GM12878 (cell line): Measurements from ENCODE around the gene SHROOM2. TPM values are rescaled to one million over a fixed set of nuclear protein-coding genes. Genes with fewer than 3 reads are reported as not detected.
A peak's percentile ranks its signal among the peaks of the same experiment; 100 is the strongest.

Experiments used
- ATAC-seq: fragments of 200-7000 bp; cut with Tn5 transposase; 3 replicates; pipeline ENCODE4 v1.9.1; 2020; ENCODE audit warnings: mild to moderate bottlenecking, moderate library complexity
- BruUV-seq: library from RNA; stranded (reverse); fragments of 400-500 nt; replicated peaks from 2 replicates; lab custom pipeline; 2021; lab: Mats Ljungman, UMichigan
- CTCF ChIA-PET: fragments of 300-600 bp; sonication (Branson Sonifier 250); formaldehyde crosslinking; extraction: SDS; loops from one replicate; lab custom pipeline; 2021; ENCODE audit warnings: inconsistent platforms; lab: Yijun Ruan, JAX
- POLR2A ChIA-PET: fragments of 350-600 bp; formaldehyde crosslinking; extraction: SDS; loops from one replicate; lab custom pipeline; 2021; ENCODE audit warnings: inconsistent platforms; lab: Charles Lee
- RAD21 ChIA-PET: fragments of 300-600 bp; sonication (Branson Sonifier 250); formaldehyde crosslinking; loops from one replicate; lab custom pipeline; 2023; ENCODE audit warnings: antibody characterized with exemption; ENCODE audit not compliant: unreplicated experiment; lab: Charles Lee
- SMC1A ChIA-PET: fragments of 300-600 bp; sonication (Branson Sonifier 250); formaldehyde crosslinking; loops from one replicate; lab custom pipeline; 2023; ENCODE audit not compliant: unreplicated experiment, uncharacterized antibody; lab: Charles Lee
- DNase-seq: peaks from one replicate; pipeline ENCODE4 v3.0.0-alpha.2; 2011; ENCODE audit warnings: low read depth, low spot score
- FAIRE-seq: peaks from 3 replicates; lab custom pipeline; 2011; peaks lifted over from hg19 to GRCh38; lab: Jason Lieb, UNC
- H2AFZ ChIP-seq: 2 replicates; pipeline ENCODE4 v1.6.0; 2011; ENCODE audit warnings: low read depth, low read length, control low read depth; ENCODE audit not compliant: control insufficient read depth
- H3K27ac ChIP-seq: 2 replicates; pipeline ENCODE4 v1.5.1; 2011; ENCODE audit warnings: control low read depth; ENCODE audit not compliant: control insufficient read depth, insufficient read depth
- H3K27me3 ChIP-seq, 2 experiments: replicated peaks in 1 of 2; 2 replicates each; pipeline versions ENCODE4 v1.6.0 to v1.6.1; 2011; ENCODE audit warnings: low read length in 1 of 2; ENCODE audit not compliant: control insufficient read depth in 2 of 2, insufficient read depth in 2 of 2
- H3K36me3 ChIP-seq, 2 experiments: 2 replicates each; pipeline ENCODE4 v1.5.1; 2011; ENCODE audit warnings: low read length in 1 of 2; ENCODE audit not compliant: control insufficient read depth in 2 of 2, insufficient read depth in 2 of 2
- H3K4me1 ChIP-seq: 2 replicates; pipeline ENCODE4 v1.6.1; 2011; ENCODE audit warnings: mild to moderate bottlenecking, low read length, moderate library complexity, mixed read lengths; ENCODE audit not compliant: control insufficient read depth, insufficient read depth
- H3K4me2 ChIP-seq: 2 replicates; pipeline ENCODE4 v1.6.0; 2011; ENCODE audit warnings: control low read depth; ENCODE audit not compliant: control insufficient read depth, insufficient read depth
- H3K4me3 ChIP-seq: fragments of 200-600 bp; sonication (generic); 2 replicates; pipeline ENCODE4 v1.5.1; 2016
- H3K79me2 ChIP-seq: 2 replicates; pipeline ENCODE4 v1.6.0; 2011; ENCODE audit warnings: low read length; ENCODE audit not compliant: control insufficient read depth, insufficient read depth
- H3K9ac ChIP-seq: 2 replicates; pipeline ENCODE4 v1.8.0; 2011; ENCODE audit warnings: low read length, control low read depth, mixed read lengths; ENCODE audit not compliant: control insufficient read depth, insufficient read depth
- H3K9me3 ChIP-seq: replicated peaks from 3 replicates; pipeline ENCODE4 v1.5.1; 2011; ENCODE audit warnings: mild to moderate bottlenecking, low read length; ENCODE audit not compliant: control insufficient read depth, insufficient read depth
- H4K20me1 ChIP-seq: 2 replicates; pipeline ENCODE4 v1.6.0; 2011; ENCODE audit not compliant: control insufficient read depth, insufficient read depth
- ASH2L ChIP-seq: fragments of 300-600, 200-600 bp; sonication (generic); IDR thresholded peaks from 2 replicates; pipeline ENCODE4 v1.6.1; 2017; ENCODE audit warnings: low read depth, mild to moderate bottlenecking, borderline replicate concordance
- ATF7 ChIP-seq: fragments of 450-650 bp; IDR thresholded peaks from 2 replicates; pipeline ENCODE4 v1.6.1; 2016; ENCODE audit warnings: low read depth, mild to moderate bottlenecking
- BHLHE40 ChIP-seq, 2 experiments: fragments of 450-650 bp in 1 of 2; IDR thresholded peaks; 2 replicates each; pipeline ENCODE4 v1.6.1; 2011 to 2017; ENCODE audit warnings: low read depth in 2 of 2, borderline replicate concordance in 1 of 2, improper control_type of control experiment in 1 of 2, low read length in 1 of 2, mild to moderate bottlenecking in 1 of 2
- BMI1 ChIP-seq: fragments of 450-650 bp; IDR thresholded peaks from 2 replicates; pipeline ENCODE4 v1.6.1; 2016; ENCODE audit warnings: mild to moderate bottlenecking, moderate library complexity, borderline replicate concordance
- BRCA1 ChIP-seq: IDR thresholded peaks from 2 replicates; pipeline ENCODE4 v1.6.1; 2011; ENCODE audit warnings: low read depth, low read length, improper control_type of control experiment
- CEBPB ChIP-seq, 2 experiments: fragments of 150-350 bp in 1 of 2; IDR thresholded peaks; 2 replicates each; pipeline ENCODE4 v1.6.1; 2012 to 2014; ENCODE audit warnings: low read depth in 2 of 2, low read length in 2 of 2, borderline replicate concordance in 1 of 2, inconsistent platforms in 1 of 2
- CHD2 ChIP-seq: IDR thresholded peaks from 2 replicates; pipeline ENCODE4 v1.6.1; 2011; ENCODE audit warnings: low read depth, low read length, improper control_type of control experiment, borderline replicate concordance
- EGR1 ChIP-seq, 2 experiments: IDR thresholded peaks; 1 replicate in 1 of 2; 2 replicates in 1 of 2; pipeline ENCODE4 v1.6.1; 2011 to 2012; ENCODE audit warnings: low read depth in 2 of 2, low read length in 2 of 2, borderline replicate concordance in 1 of 2, mild to moderate bottlenecking in 1 of 2, moderate library complexity in 1 of 2
- HDAC6 ChIP-seq: fragments of 200-600 bp; sonication (generic); IDR thresholded peaks from one replicate; pipeline ENCODE4 v1.8.0; 2017; ENCODE audit warnings: antibody characterized with exemption; ENCODE audit not compliant: unreplicated experiment
- MXI1 ChIP-seq: fragments of 150-350 bp; IDR thresholded peaks from 2 replicates; pipeline ENCODE4 v1.6.1; 2011; ENCODE audit warnings: low read depth, mild to moderate bottlenecking, inconsistent platforms, low read length, improper control_type of control experiment
- NR2C1 ChIP-seq: fragments of 450-650 bp; IDR thresholded peaks from 2 replicates; pipeline ENCODE4 v1.6.1; 2017; ENCODE audit warnings: antibody characterized with exemption, mild to moderate bottlenecking, moderate library complexity
- NR2F1 ChIP-seq: fragments of 450-650 bp; conservative IDR thresholded peaks from 2 replicates; pipeline ENCODE4 v1.6.1; 2017; ENCODE audit warnings: mild to moderate bottlenecking
- PBX3 ChIP-seq: IDR thresholded peaks from 2 replicates; pipeline ENCODE4 v1.6.1; 2011; ENCODE audit warnings: mild to moderate bottlenecking, low read depth, low read length, moderate library complexity; ENCODE audit not compliant: insufficient replicate concordance
- RFX5 ChIP-seq: IDR thresholded peaks from 2 replicates; pipeline ENCODE4 v1.6.1; 2011; ENCODE audit warnings: low read depth, low read length, improper control_type of control experiment
- TCF7 ChIP-seq: IDR thresholded peaks from 2 replicates; pipeline ENCODE4 v1.6.1; 2014; ENCODE audit warnings: antibody characterized with exemption, borderline replicate concordance
- YY1 ChIP-seq: IDR thresholded peaks from 2 replicates; pipeline ENCODE4 v1.6.1; 2011; ENCODE audit warnings: low read depth, mild to moderate bottlenecking, low read length
- ZNF687 ChIP-seq: fragments of 450-650 bp; IDR thresholded peaks from 2 replicates; pipeline ENCODE4 v1.6.1; 2017; ENCODE audit warnings: mild to moderate bottlenecking, moderate library complexity
- WGBS: methylation state at CpG from one replicate; pipeline ENCODE4 v1.1.6; 2016; ENCODE audit warnings: low lambda C conversion rate; ENCODE audit not compliant: insufficient replicate concordance, insufficient coverage; ENCODE audit errors: missing lambda C conversion rate; 5-methylcytosine and 5-hydroxymethylcytosine counted together
- in situ Hi-C: fragments of 300-500 bp; cut with MboI; formaldehyde crosslinking; loops from 9 replicates; pipeline ENCODE4 v1.14.3; 2018; ENCODE audit warnings: mixed read lengths
- intact Hi-C: fragments of 100-400 bp; cut with micrococcal nuclease; formaldehyde crosslinking; loops from one replicate; pipeline ENCODE4 v1.14.2; 2022; ENCODE audit not compliant: unreplicated experiment
- polyA plus RNA-seq, 11 experiments: library from polyadenylated mRNA; depleted of rRNA in 4 of 11; unstranded in 6 of 11; stranded (reverse) in 5 of 11; fragments of >200 nt; fragmentation: Nextera tagmentation in 4 of 11; fragmentation: Illumina TruSeq in 1 of 11; extraction: Ambion mirVana in 4 of 11; extraction: Trizol in 1 of 11; gene quantifications; 1 replicate in 1 of 11; 2 replicates in 10 of 11; pipeline versions ENCODE4 v1.2.1 to v1.2.3, GENCODE V29; 2011 to 2016; ENCODE audit warnings: inconsistent platforms in 2 of 11, missing spikeins in 2 of 11, low read depth in 1 of 11
- total RNA-seq, 4 experiments: library from RNA; depleted of rRNA in 3 of 4; stranded (reverse); fragments of >200 nt in 3 of 4; fragmentation: Illumina TruSeq in 1 of 4; extraction: Trizol in 1 of 4; gene quantifications; 2 replicates each; pipeline versions ENCODE4 v1.2.1 to v1.2.3, GENCODE V29; 2013 to 2021

The SHROOM2 gene
- total and polyA plus RNA-seq, 10 of the 15 experiments (the other 5 are each of a cell fraction or from before 2014, with no cell fraction given), result under 0.01 to 0.15 (median 0.09) TPM; not detected in 2

- TF ChIP-seq ASH2L (no peak), EGR1 (IDR thresholded peaks at IDR 0.05; ENCODE audit: borderline replicate concordance in 1 of 2, low read depth in 2 of 2, low read length in 2 of 2) (no peak)
Measured at GRCh38 chrX:9943420-9943819, 157.2 kb downstream of the SHROOM2 start (continued).

- ATAC-seq (peak; percentile 43), DNase-seq (no peak), FAIRE-seq (no peak)
- H3K4me3 ChIP-seq, result no peak overlapping the region
- ChIA-PET CTCF (interaction anchor here (0.9 kb wide), 1 partner anchor 50 kb away, joined by 4 read pairs; no protein-coding TSS in a partner anchor), RAD21 (interaction anchor here (1.0 kb wide), 1 partner anchor 48 kb away, joined by 3 read pairs; no protein-coding TSS in a partner anchor), POLR2A (no interaction called here), SMC1A (no interaction called here)
- WGBS, result 28% methylated on average over 10 of the region's 10 CpGs
- in situ Hi-C loops, result no loop called here
- H3K36me3 ChIP-seq, result no peaks in the 10 kb centered on the region
- BruUV-seq, result no TSS peak
- H3K79me2 ChIP-seq, result no peaks in the 10 kb centered on the region
- H2AFZ ChIP-seq, result no peak overlapping the region
- no peaks in the 10 kb centered on the region; the same call in 1 of the 3 replicates for H3K9me3 ChIP-seq
- H3K27me3 ChIP-seq, result no peaks in the 10 kb centered on the region; a peak in 1 of 4 replicates
- intact Hi-C loops, result loop anchor here (10.0 kb wide), 1 partner anchor 202 kb away; no protein-coding TSS in a partner anchor
- H3K27ac ChIP-seq, result no peak overlapping the region
- H3K4me1 ChIP-seq, result peaks cover 3% of the 10 kb centered on the region; the same call in 1 of the 2 replicates
- no peak overlapping the region for H3K9ac ChIP-seq
- no peak overlapping the region for H3K4me2 ChIP-seq
- H4K20me1 ChIP-seq, result no peaks in the 10 kb centered on the region
- TF ChIP-seq PBX3 (peak; percentile 32), CHD2 (peak; percentile 37; the same call in 1 of the 2 replicates), YY1 (no peak), RFX5 (no peak), HDAC6 (no peak), NR2F1 (no peak), ATF7 (peak; percentile 26; the same call in 1 of the 2 replicates), TCF7 (no peak), BHLHE40 (IDR thresholded peaks at IDR 0.05; ENCODE audit: borderline replicate concordance in 1 of 2, low read depth in 2 of 2, low read length in 1 of 2) (peak; percentile 54 to 62), CEBPB (IDR thresholded peaks at IDR 0.05; ENCODE audit: borderline replicate concordance in 1 of 2, low read depth in 2 of 2, low read length in 2 of 2) (no peak), MXI1 (no peak), BMI1 (no peak), NR2C1 (no peak), ZNF687 (no peak), BRCA1 (no peak)
Measured at GRCh38 chrX:9947131-9947794, 161.0 kb downstream of the SHROOM2 start.
